Measurements from ENCODE around the gene COL4A6.

- no peak for TF ChIP-seq GABPA (IDR thresholded peaks at IDR 0.05 in 1 of 2, conservative IDR thresholded peaks at IDR 0.05 in 1 of 2)
- TF ChIP-seq RAD21 (IDR thresholded peaks at IDR 0.05): no peak
- TF ChIP-seq, protein P1, sequence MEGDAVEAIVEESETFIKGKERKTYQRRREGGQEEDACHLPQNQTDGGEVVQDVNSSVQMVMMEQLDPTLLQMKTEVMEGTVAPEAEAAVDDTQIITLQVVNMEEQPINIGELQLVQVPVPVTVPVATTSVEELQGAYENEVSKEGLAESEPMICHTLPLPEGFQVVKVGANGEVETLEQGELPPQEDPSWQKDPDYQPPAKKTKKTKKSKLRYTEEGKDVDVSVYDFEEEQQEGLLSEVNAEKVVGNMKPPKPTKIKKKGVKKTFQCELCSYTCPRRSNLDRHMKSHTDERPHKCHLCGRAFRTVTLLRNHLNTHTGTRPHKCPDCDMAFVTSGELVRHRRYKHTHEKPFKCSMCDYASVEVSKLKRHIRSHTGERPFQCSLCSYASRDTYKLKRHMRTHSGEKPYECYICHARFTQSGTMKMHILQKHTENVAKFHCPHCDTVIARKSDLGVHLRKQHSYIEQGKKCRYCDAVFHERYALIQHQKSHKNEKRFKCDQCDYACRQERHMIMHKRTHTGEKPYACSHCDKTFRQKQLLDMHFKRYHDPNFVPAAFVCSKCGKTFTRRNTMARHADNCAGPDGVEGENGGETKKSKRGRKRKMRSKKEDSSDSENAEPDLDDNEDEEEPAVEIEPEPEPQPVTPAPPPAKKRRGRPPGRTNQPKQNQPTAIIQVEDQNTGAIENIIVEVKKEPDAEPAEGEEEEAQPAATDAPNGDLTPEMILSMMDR (IDR thresholded peaks at IDR 0.05; ENCODE audit: low read depth, low read length, missing input control): no peak
- no peak for TF ChIP-seq REST (IDR thresholded peaks at IDR 0.05)
- no peak for TF ChIP-seq YY1 (IDR thresholded peaks at IDR 0.05)
- TF ChIP-seq TAF1 (conservative IDR thresholded peaks at IDR 0.05): no peak
- TF ChIP-seq, protein P2, sequence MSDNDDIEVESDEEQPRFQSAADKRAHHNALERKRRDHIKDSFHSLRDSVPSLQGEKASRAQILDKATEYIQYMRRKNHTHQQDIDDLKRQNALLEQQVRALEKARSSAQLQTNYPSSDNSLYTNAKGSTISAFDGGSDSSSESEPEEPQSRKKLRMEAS (IDR thresholded peaks at IDR 0.05): no peak
- TF ChIP-seq ATF3 (IDR thresholded peaks at IDR 0.05): no peak
- TF ChIP-seq ZBTB33 (IDR thresholded peaks at IDR 0.05): no peak
- TF ChIP-seq EGR1 (IDR thresholded peaks at IDR 0.05; ENCODE audit: low read depth in 2 of 2): no peak
- no peak for TF ChIP-seq SP1 (IDR thresholded peaks at IDR 0.05)
- no peak for TF ChIP-seq FOXA1 (IDR thresholded peaks at IDR 0.05)
- no peak for TF ChIP-seq FOXA2 (IDR thresholded peaks at IDR 0.05)
- no peak for TF ChIP-seq JUND (IDR thresholded peaks at IDR 0.05)
Measured at GRCh38 chrX:108468486-108468885, 30.3 kb upstream of the COL4A6 start.
